Neural cell (in vitro differentiated cells): Measurements from ENCODE around the gene LRP1. TPM values are rescaled to one million over a fixed set of nuclear protein-coding genes. Genes with fewer than 3 reads are reported as not detected.

Experiments used
- H2AFZ ChIP-seq: fragments of 200-600, 300-800 bp; sonication (generic), shearing (Covaris generic); 2 replicates; pipeline ENCODE4 v1.6.0; 2014; ENCODE audit warnings: low read depth, mild to moderate bottlenecking, antibody characterized with exemption, low read length, moderate library complexity
- H3F3A ChIP-seq: fragments of 200-600 bp; shearing (Covaris generic); 2 replicates; pipeline ENCODE4 v1.6.1; 2016; ENCODE audit warnings: mild to moderate bottlenecking, moderate library complexity, mixed read lengths, antibody characterized with exemption, low read length; ENCODE audit not compliant: insufficient read depth, poor library complexity, severe bottlenecking
- H3K27ac ChIP-seq: fragments of 200-600, 300-800 bp; sonication (generic), shearing (Covaris generic); 2 replicates; pipeline ENCODE4 v1.5.1; 2014; ENCODE audit warnings: mild to moderate bottlenecking, low read length, moderate library complexity
- H3K27me3 ChIP-seq: fragments of 300-800, 200-600 bp; sonication (generic), shearing (Covaris generic); 2 replicates; pipeline ENCODE4 v1.6.0; 2014; ENCODE audit warnings: mild to moderate bottlenecking, low read depth, low read length, moderate library complexity; ENCODE audit not compliant: insufficient read depth
- H3K36me3 ChIP-seq: fragments of 300-800, 200-600 bp; sonication (generic), shearing (Covaris generic); 2 replicates; pipeline ENCODE4 v1.5.1; 2014; ENCODE audit warnings: mild to moderate bottlenecking, antibody characterized with exemption, low read length, moderate library complexity; ENCODE audit not compliant: insufficient read depth
- H3K4me2 ChIP-seq: fragments of 300-800, 200-600 bp; sonication (generic), shearing (Covaris generic); 2 replicates; pipeline ENCODE4 v1.6.0; 2014; ENCODE audit warnings: mild to moderate bottlenecking, low read length
- H3K4me3 ChIP-seq: fragments of 300-800, 200-600 bp; sonication (generic), shearing (Covaris generic); 2 replicates; pipeline ENCODE4 v1.5.1; 2014; ENCODE audit warnings: mild to moderate bottlenecking, low read length, moderate library complexity
- H3K79me2 ChIP-seq: fragments of 200-600 bp; shearing (Covaris generic); replicated peaks from 2 replicates; pipeline ENCODE4 v1.6.0; 2014; ENCODE audit warnings: mild to moderate bottlenecking, low read length, moderate library complexity; ENCODE audit not compliant: insufficient read depth
- H3K9ac ChIP-seq: fragments of 300-800, 200-600 bp; sonication (generic), shearing (Covaris generic); 2 replicates; pipeline ENCODE4 v1.6.1; 2016; ENCODE audit warnings: mild to moderate bottlenecking, low read length, mixed read lengths
- H3K9me2 ChIP-seq: fragments of 200-600 bp; shearing (Covaris generic); 2 replicates; pipeline ENCODE4 v1.6.1; 2016; ENCODE audit warnings: mild to moderate bottlenecking, low read length, mixed read lengths; ENCODE audit not compliant: insufficient read depth
- H3K9me3 ChIP-seq: fragments of 200-600, 300-800 bp; sonication (generic), shearing (Covaris generic); 2 replicates; pipeline ENCODE4 v1.6.1; 2016; ENCODE audit warnings: mild to moderate bottlenecking, mixed run types, low read length, moderate library complexity, mixed read lengths
- H4K20me1 ChIP-seq: fragments of 200-600 bp; shearing (Covaris generic); 2 replicates; pipeline ENCODE4 v1.6.1; 2016; ENCODE audit warnings: mild to moderate bottlenecking, mixed run types; ENCODE audit not compliant: insufficient read depth
- EP300 ChIP-seq: fragments of 450-650 bp; conservative IDR thresholded peaks from 2 replicates; pipeline ENCODE4 v1.6.1; 2014; ENCODE audit warnings: antibody characterized with exemption, mild to moderate bottlenecking, moderate library complexity; ENCODE audit not compliant: poor library complexity, severe bottlenecking
- EZH2 ChIP-seq: fragments of 200-600, 300-800 bp; shearing (Covaris generic), sonication (generic); IDR thresholded peaks from 2 replicates; pipeline ENCODE4 v1.6.1; 2014; ENCODE audit warnings: antibody characterized with exemption, low read length, borderline replicate concordance, mild to moderate bottlenecking; ENCODE audit not compliant: insufficient read depth, poor library complexity, severe bottlenecking
- MXI1 ChIP-seq: fragments of 450-650 bp; conservative IDR thresholded peaks from 2 replicates; pipeline ENCODE4 v1.6.1; 2014; ENCODE audit warnings: antibody characterized with exemption, mild to moderate bottlenecking; ENCODE audit not compliant: poor library complexity, severe bottlenecking
- POLR2AphosphoS5 ChIP-seq: IDR thresholded peaks from 2 replicates; pipeline ENCODE4 v1.6.1; 2012
- RAD21 ChIP-seq: fragments of 450-650 bp; conservative IDR thresholded peaks from 2 replicates; pipeline ENCODE4 v1.6.1; 2014; ENCODE audit warnings: antibody characterized with exemption, mild to moderate bottlenecking, moderate library complexity
- SMC3 ChIP-seq: fragments of 450-650 bp; conservative IDR thresholded peaks from 2 replicates; pipeline ENCODE4 v1.6.1; 2014; ENCODE audit warnings: antibody characterized with exemption, mild to moderate bottlenecking, moderate library complexity; ENCODE audit not compliant: poor library complexity
- TAF1 ChIP-seq: IDR thresholded peaks from 2 replicates; pipeline ENCODE4 v1.6.1; 2012; ENCODE audit warnings: low read depth
- polyA plus RNA-seq: library from polyadenylated mRNA; depleted of rRNA; stranded (reverse); fragments of >200 nt; gene quantifications from 2 replicates; pipeline ENCODE4 v1.2.3, GENCODE V29; 2014
- TF ChIP-seq, protein P1 (sequence below): fragments of 450-650 bp; IDR thresholded peaks from 2 replicates; pipeline ENCODE4 v1.5.1; 2014; ENCODE audit warnings: antibody characterized with exemption, mild to moderate bottlenecking, moderate library complexity; ENCODE audit not compliant: poor library complexity, severe bottlenecking
- TF ChIP-seq, protein P2 (sequence below): IDR thresholded peaks from 2 replicates; pipeline ENCODE4 v1.6.1; 2012; ENCODE audit warnings: borderline replicate concordance

Gene LRP1
- polyA plus RNA-seq, 1 donor from 2014 or later: 18.2 TPM

DNA sequence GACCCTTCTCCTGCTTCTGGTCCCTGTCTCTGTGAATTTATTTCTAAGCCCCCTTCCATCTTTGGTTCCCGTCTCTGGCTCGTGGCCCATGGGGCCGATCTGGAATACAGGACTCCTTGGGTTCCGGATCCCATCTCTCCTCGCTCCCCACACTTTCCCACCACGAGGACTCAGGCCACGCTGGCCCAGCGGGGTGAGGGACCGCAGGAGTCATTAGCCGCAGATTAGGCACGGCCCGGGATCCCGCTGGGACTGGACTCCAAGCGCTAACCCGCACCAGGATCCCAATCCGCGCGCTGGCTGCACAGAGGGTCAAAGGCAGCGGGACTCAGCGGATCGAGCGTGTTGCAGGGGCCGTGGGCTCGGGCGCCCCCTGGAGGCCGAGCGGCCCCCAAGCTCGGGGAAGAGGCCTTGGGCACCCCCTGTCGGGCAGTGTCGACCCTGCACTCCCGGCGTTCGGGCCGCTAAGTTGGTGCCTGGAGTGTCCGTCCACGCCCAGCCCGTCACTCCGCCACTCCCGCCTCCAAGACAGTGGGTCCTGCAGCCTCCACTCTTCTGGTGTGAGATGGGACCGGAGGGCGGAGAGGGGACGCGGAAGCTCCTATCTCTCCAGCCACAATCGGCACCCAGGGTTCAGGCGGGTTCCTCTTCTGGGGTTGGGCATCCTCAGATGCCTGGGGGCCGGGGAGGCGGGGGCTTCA, 110.7 kb downstream of the LRP1 start:
- Histone ChIP-seq H3K36me3 (no peaks in the 10 kb centered on the region), H3K79me2 (no peaks in the 10 kb centered on the region), H3K27me3 (peaks cover 68% of the 10 kb centered on the region), H3K4me2 (peak overlapping the region; percentile 51), H3K9ac (peak overlapping the region; percentile 98), H3F3A (no peaks in the 10 kb centered on the region), H3K9me3 (no peaks in the 10 kb centered on the region), H3K4me3 (peak overlapping the region; percentile 79), H3K9me2 (no peaks in the 10 kb centered on the region), H3K27ac (peak overlapping the region; percentile 92), H4K20me1 (no peaks in the 10 kb centered on the region), H2AFZ (peak overlapping the region; percentile 46)
- TF ChIP-seq EZH2 (no peak), MXI1 (peak; percentile 25), POLR2AphosphoS5 (no peak), EP300 (no peak), TAF1 (peak; percentile 62), RAD21 (peak; percentile 79), SMC3 (peak; percentile 77)
- TF ChIP-seq, protein P1, sequence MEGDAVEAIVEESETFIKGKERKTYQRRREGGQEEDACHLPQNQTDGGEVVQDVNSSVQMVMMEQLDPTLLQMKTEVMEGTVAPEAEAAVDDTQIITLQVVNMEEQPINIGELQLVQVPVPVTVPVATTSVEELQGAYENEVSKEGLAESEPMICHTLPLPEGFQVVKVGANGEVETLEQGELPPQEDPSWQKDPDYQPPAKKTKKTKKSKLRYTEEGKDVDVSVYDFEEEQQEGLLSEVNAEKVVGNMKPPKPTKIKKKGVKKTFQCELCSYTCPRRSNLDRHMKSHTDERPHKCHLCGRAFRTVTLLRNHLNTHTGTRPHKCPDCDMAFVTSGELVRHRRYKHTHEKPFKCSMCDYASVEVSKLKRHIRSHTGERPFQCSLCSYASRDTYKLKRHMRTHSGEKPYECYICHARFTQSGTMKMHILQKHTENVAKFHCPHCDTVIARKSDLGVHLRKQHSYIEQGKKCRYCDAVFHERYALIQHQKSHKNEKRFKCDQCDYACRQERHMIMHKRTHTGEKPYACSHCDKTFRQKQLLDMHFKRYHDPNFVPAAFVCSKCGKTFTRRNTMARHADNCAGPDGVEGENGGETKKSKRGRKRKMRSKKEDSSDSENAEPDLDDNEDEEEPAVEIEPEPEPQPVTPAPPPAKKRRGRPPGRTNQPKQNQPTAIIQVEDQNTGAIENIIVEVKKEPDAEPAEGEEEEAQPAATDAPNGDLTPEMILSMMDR: peak; percentile 100

DNA sequence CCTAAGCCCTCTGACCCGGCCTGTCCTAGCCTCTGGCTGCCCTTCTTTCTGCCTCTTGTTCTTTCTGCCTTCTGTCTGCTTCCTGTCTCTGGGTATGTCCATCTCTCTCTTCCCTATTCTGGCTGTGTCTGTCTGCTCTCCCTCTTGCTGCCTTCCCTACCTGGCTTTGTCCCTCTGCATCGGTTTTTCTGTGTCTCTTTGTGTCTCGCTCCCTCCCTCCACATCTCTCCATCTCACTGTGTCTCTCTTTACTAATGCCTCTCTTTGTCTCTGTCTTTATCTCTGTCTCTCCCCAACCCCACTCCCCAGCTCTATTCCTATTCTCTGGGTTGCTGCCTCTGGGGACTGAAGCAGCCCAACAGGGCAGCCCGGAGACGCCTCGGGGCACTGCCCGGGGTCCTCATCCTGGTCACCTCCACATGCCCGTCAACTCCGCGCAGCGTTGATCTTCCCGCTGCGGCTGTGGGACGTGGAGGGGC, 111.3 kb downstream of the LRP1 start:
- Histone ChIP-seq H3K27ac (peak overlapping the region; percentile 92), H3F3A (no peaks in the 10 kb centered on the region), H3K4me2 (peak overlapping the region; percentile 79), H3K79me2 (no peaks in the 10 kb centered on the region), H3K9ac (peak overlapping the region; percentile 98), H3K4me3 (peak overlapping the region; percentile 79), H2AFZ (peak overlapping the region; percentile 46), H3K9me3 (no peaks in the 10 kb centered on the region), H3K9me2 (no peaks in the 10 kb centered on the region), H3K36me3 (no peaks in the 10 kb centered on the region), H3K27me3 (peaks cover 75% of the 10 kb centered on the region), H4K20me1 (no peaks in the 10 kb centered on the region)
- TF ChIP-seq RAD21 (no peak), TAF1 (no peak), MXI1 (no peak), POLR2AphosphoS5 (no peak), SMC3 (no peak), EZH2 (no peak)
- TF ChIP-seq, protein P1: no peak
- TF ChIP-seq, protein P2, sequence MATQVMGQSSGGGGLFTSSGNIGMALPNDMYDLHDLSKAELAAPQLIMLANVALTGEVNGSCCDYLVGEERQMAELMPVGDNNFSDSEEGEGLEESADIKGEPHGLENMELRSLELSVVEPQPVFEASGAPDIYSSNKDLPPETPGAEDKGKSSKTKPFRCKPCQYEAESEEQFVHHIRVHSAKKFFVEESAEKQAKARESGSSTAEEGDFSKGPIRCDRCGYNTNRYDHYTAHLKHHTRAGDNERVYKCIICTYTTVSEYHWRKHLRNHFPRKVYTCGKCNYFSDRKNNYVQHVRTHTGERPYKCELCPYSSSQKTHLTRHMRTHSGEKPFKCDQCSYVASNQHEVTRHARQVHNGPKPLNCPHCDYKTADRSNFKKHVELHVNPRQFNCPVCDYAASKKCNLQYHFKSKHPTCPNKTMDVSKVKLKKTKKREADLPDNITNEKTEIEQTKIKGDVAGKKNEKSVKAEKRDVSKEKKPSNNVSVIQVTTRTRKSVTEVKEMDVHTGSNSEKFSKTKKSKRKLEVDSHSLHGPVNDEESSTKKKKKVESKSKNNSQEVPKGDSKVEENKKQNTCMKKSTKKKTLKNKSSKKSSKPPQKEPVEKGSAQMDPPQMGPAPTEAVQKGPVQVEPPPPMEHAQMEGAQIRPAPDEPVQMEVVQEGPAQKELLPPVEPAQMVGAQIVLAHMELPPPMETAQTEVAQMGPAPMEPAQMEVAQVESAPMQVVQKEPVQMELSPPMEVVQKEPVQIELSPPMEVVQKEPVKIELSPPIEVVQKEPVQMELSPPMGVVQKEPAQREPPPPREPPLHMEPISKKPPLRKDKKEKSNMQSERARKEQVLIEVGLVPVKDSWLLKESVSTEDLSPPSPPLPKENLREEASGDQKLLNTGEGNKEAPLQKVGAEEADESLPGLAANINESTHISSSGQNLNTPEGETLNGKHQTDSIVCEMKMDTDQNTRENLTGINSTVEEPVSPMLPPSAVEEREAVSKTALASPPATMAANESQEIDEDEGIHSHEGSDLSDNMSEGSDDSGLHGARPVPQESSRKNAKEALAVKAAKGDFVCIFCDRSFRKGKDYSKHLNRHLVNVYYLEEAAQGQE: no peak
